NB4 (cell line): ENCODE data around the gene FRYL.

Source experiments
- CTCF ChIP-seq: IDR thresholded peaks from one replicate; pipeline ENCODE4 v1.5.1; 2012; ENCODE audit warnings: low read depth, low read length
- MAX ChIP-seq: IDR thresholded peaks from 2 replicates; pipeline ENCODE4 v1.6.1; 2011; ENCODE audit warnings: low read depth, low read length
- MYC ChIP-seq: IDR thresholded peaks from 2 replicates; pipeline ENCODE4 v1.6.1; 2011; ENCODE audit warnings: low read depth, low read length
- POLR2A ChIP-seq: IDR thresholded peaks from 2 replicates; pipeline ENCODE4 v1.6.1; 2011; ENCODE audit warnings: mild to moderate bottlenecking; ENCODE audit not compliant: insufficient read length; ENCODE audit errors: extremely low read depth

GRCh38 chr4:48518143-48518542 lies 261.9 kb downstream of the FRYL start:
- TF ChIP-seq POLR2A (no peak), CTCF (no peak), MYC (no peak), MAX (no peak)
